Keratinocyte (primary cell): ENCODE measurements around the gene SLC36A2. TPM values are rescaled to one million over a fixed set of nuclear protein-coding genes. Genes with fewer than 3 reads are reported as not detected.
"Not testable (repeated sequence)": the region's sequence is repeated elsewhere in the genome, so short reads cannot be mapped to it uniquely, and the experiment has no call there.

Experiments used
- DNase-seq: peaks from one replicate; pipeline ENCODE4 v3.0.0-alpha.2; 2011; ENCODE audit warnings: low read depth, missing footprints, low spot score
- FAIRE-seq: peaks from 2 replicates; lab custom pipeline; 2011; peaks lifted over from hg19 to GRCh38; lab: Jason Lieb, UNC
- H2AFZ ChIP-seq: 2 replicates; pipeline ENCODE4 v1.6.0; 2012; ENCODE audit warnings: low read length, control low read depth, inconsistent platforms; ENCODE audit not compliant: control insufficient read depth
- H3K27ac ChIP-seq: 2 replicates; pipeline ENCODE4 v1.5.1; 2011; ENCODE audit warnings: low read length; ENCODE audit not compliant: control insufficient read depth, insufficient read depth
- H3K27me3 ChIP-seq: 3 replicates; pipeline ENCODE4 v1.6.0; 2011; ENCODE audit warnings: low read length; ENCODE audit not compliant: control insufficient read depth, insufficient read depth; ENCODE audit errors: extremely low read depth
- H3K36me3 ChIP-seq, 2 experiments: 2 replicates in 1 of 2; 3 replicates in 1 of 2; pipeline ENCODE4 v1.5.1; 2011; ENCODE audit warnings: low read length in 2 of 2, mild to moderate bottlenecking in 1 of 2; ENCODE audit not compliant: control insufficient read depth in 2 of 2, insufficient read depth in 2 of 2; ENCODE audit errors: extremely low read depth in 1 of 2
- H3K4me1 ChIP-seq: 3 replicates; pipeline ENCODE4 v1.5.1; 2011; ENCODE audit warnings: low read length; ENCODE audit not compliant: control insufficient read depth, insufficient read depth; ENCODE audit errors: extremely low read depth
- H3K4me2 ChIP-seq: 3 replicates; pipeline ENCODE4 v1.6.0; 2011; ENCODE audit warnings: low read depth, low read length; ENCODE audit not compliant: control insufficient read depth, insufficient read depth; ENCODE audit errors: extremely low read depth
- H3K4me3 ChIP-seq, 3 experiments: fragments of 200-600 bp in 1 of 3; sonication (generic) in 1 of 3; 2 replicates in 2 of 3; 3 replicates in 1 of 3; pipeline ENCODE4 v1.5.1; 2011 to 2016; ENCODE audit warnings: low read length in 3 of 3, mild to moderate bottlenecking in 3 of 3, control low read depth in 2 of 3, inconsistent platforms in 1 of 3, low read depth in 1 of 3, mixed read lengths in 1 of 3, mixed run types in 1 of 3, moderate library complexity in 1 of 3; ENCODE audit not compliant: control insufficient read depth in 2 of 3, insufficient read depth in 2 of 3; ENCODE audit errors: extremely low read depth in 1 of 3
- H3K79me2 ChIP-seq: 2 replicates; pipeline ENCODE4 v1.6.0; 2012; ENCODE audit warnings: low read length; ENCODE audit not compliant: control insufficient read depth, insufficient read depth
- H3K9ac ChIP-seq: 3 replicates; pipeline ENCODE4 v1.6.0; 2011; ENCODE audit warnings: low read length; ENCODE audit not compliant: control insufficient read depth, insufficient read depth; ENCODE audit errors: extremely low read depth
- H3K9me1 ChIP-seq: 3 replicates; pipeline ENCODE4 v1.6.0; 2011; ENCODE audit warnings: low read length; ENCODE audit not compliant: control insufficient read depth, insufficient read depth; ENCODE audit errors: extremely low read depth
- H3K9me3 ChIP-seq: 2 replicates; pipeline ENCODE4 v1.5.1; 2012; ENCODE audit warnings: low read depth, low read length; ENCODE audit not compliant: control insufficient read depth
- H4K20me1 ChIP-seq: 3 replicates; pipeline ENCODE4 v1.6.0; 2011; ENCODE audit warnings: low read length; ENCODE audit not compliant: control insufficient read depth, insufficient read depth; ENCODE audit errors: extremely low read depth
- CTCF ChIP-seq, 3 experiments: IDR thresholded peaks in 1 of 3; conservative IDR thresholded peaks in 1 of 3; optimal IDR thresholded peaks in 1 of 3; 2 replicates in 2 of 3; 3 replicates in 1 of 3; pipeline versions ENCODE3 to v1.5.1; 2011; ENCODE audit warnings: low read length in 3 of 3, mild to moderate bottlenecking in 3 of 3, moderate library complexity in 2 of 3, control low read depth in 1 of 3, inconsistent platforms in 1 of 3; ENCODE audit not compliant: insufficient read depth in 2 of 3; ENCODE audit errors: extremely low read depth in 1 of 3
- EZH2 ChIP-seq: IDR thresholded peaks from one replicate; pipeline ENCODE4 v1.6.1; 2012; ENCODE audit warnings: inconsistent platforms, mild to moderate bottlenecking, low read length, moderate library complexity
- dilution Hi-C: fragments of 300-500 bp; cut with MboI; formaldehyde crosslinking; loops from one replicate; pipeline ENCODE4 v1.7.0; 2020; ENCODE audit warnings: low sequenced_read_pairs; ENCODE audit not compliant: extremely low pct_ligation_motif_present
- polyA plus RNA-seq, 5 experiments: library from polyadenylated mRNA; depleted of rRNA in 3 of 5; stranded (reverse) in 3 of 5; stranded (forward) in 1 of 5; unstranded in 1 of 5; fragments of >200 nt; gene quantifications; 1 replicate in 1 of 5; 2 replicates in 3 of 5; 3 replicates in 1 of 5; pipeline versions ENCODE4 v1.2.1 to v1.2.3, GENCODE V29; 2011 to 2012; ENCODE audit warnings: missing spikeins in 2 of 5, low read depth in 1 of 5, low replicate concordance in 1 of 5

SLC36A2 gene
- polyA plus RNA-seq, 1 donor (not counting 4 experiments of a cell fraction or from before 2014, with no cell fraction given): not detected

- no peak for TF ChIP-seq EZH2
- no peak for TF ChIP-seq CTCF (optimal IDR thresholded peaks at IDR 0.05 in 1 of 3, IDR thresholded peaks at IDR 0.05 in 1 of 3, conservative IDR thresholded peaks at IDR 0.05 in 1 of 3; ENCODE audit: extremely low read depth in 1 of 3, insufficient read depth in 2 of 3, low read length in 3 of 3)
- Histone ChIP-seq H2AFZ (no peak overlapping the region), H3K4me3 (no peak overlapping the region), H3K27ac (no peak overlapping the region), H3K4me1 (no peaks in the 10 kb centered on the region), H3K9me3 (no peaks in the 10 kb centered on the region), H3K9me1 (no peaks in the 10 kb centered on the region), H3K36me3 (no peaks in the 10 kb centered on the region), H3K9ac (no peak overlapping the region), H3K79me2 (no peaks in the 10 kb centered on the region), H3K27me3 (no peaks in the 10 kb centered on the region), H3K4me2 (no peak overlapping the region), H4K20me1 (no peaks in the 10 kb centered on the region)
- dilution Hi-C loops: no loop called here
- FAIRE-seq: no peak
- DNase-seq: no peak
Observed at GRCh38 chr5:151310932-151311331, 36.4 kb downstream of the SLC36A2 start.

GRCh38 chr5:151309821-151310220 lies 37.5 kb downstream of the SLC36A2 start:
- H3K9me3 ChIP-seq, H2AFZ ChIP-seq, H3K27me3 ChIP-seq, H3K9ac ChIP-seq, H3K4me2 ChIP-seq, H4K20me1 ChIP-seq, H3K36me3 ChIP-seq, FAIRE-seq, DNase-seq, H3K79me2 ChIP-seq, H3K27ac ChIP-seq, dilution Hi-C loops, H3K4me1 ChIP-seq, H3K4me3 ChIP-seq, H3K9me1 ChIP-seq: not testable (repeated sequence)

GRCh38 chr5:151309266-151309665 lies 38.1 kb downstream of the SLC36A2 start:
- H3K79me2 ChIP-seq, H3K4me3 ChIP-seq, H3K9ac ChIP-seq, H3K27me3 ChIP-seq, H2AFZ ChIP-seq, dilution Hi-C loops, H4K20me1 ChIP-seq, H3K4me2 ChIP-seq, H3K4me1 ChIP-seq, H3K27ac ChIP-seq, H3K36me3 ChIP-seq, DNase-seq, H3K9me3 ChIP-seq, H3K9me1 ChIP-seq, FAIRE-seq: not testable (repeated sequence)
